Endothelial cell of umbilical vein (primary cell): ENCODE measurements around the gene PRXL2C.

Source experiments
- EZH2 ChIP-seq: IDR thresholded peaks from 2 replicates; pipeline ENCODE4 v1.6.1; 2012; ENCODE audit warnings: borderline replicate concordance, low read depth, mild to moderate bottlenecking, moderate library complexity, low read length, inconsistent platforms; ENCODE audit not compliant: severe bottlenecking
- GATA2 ChIP-seq: IDR thresholded peaks from 2 replicates; pipeline ENCODE4 v1.7.0; 2011; ENCODE audit warnings: low read depth, mild to moderate bottlenecking, moderate library complexity, mixed read lengths, low read length; ENCODE audit not compliant: insufficient read length, insufficient read depth
- POLR2A ChIP-seq: IDR thresholded peaks from 2 replicates; pipeline ENCODE4 v1.6.1; 2012; ENCODE audit warnings: low read depth, mild to moderate bottlenecking, control low read depth, low read length
- TF ChIP-seq, protein P1 (sequence below), 2 donors: IDR thresholded peaks; 1 replicate in 1 of 2; 2 replicates in 1 of 2; pipeline ENCODE4 v1.5.1; 2011; ENCODE audit warnings: low read length in 2 of 2, mild to moderate bottlenecking in 2 of 2, moderate library complexity in 2 of 2, control low read depth in 1 of 2, inconsistent platforms in 1 of 2, low read depth in 1 of 2; ENCODE audit not compliant: insufficient read depth in 1 of 2; ENCODE audit errors: extremely low read depth in 1 of 2
- TF ChIP-seq, protein P2 (sequence below): IDR thresholded peaks from 2 replicates; pipeline ENCODE4 v1.6.1; 2011; ENCODE audit not compliant: insufficient read depth, insufficient read length

DNA sequence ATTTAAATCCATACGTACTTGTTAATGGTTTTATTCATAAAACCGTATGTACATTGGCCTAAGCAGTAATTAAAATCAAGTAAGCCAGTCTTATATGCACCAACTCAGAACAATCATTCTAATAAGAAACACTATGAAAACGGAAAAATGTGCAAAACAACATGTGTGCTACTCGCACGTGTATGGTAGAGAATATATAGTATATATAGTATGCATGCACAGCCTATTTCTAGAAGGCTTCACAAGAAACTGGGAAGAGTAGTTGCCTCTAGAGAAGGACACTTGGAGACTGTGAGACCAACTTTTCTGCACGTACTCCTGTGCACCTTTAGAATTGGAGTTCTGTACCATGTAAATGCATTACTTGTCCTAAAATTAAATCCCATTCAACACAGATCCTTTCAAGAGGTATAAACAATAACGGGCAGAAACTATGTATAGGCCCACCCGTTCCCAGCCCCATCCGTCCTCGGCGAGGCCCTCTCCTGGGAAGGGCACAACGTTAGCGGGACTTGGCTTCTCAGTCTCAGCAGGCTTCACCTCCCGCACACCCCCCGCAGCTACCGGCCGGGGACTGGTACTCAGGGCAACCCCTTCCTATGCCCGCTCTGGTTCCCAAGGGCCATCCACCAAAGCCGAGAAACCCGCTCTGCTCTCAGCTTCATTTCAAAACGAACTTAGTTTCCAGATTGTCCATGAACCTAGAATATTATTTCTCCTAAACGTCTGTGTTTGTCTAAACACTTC lies 37.5 kb downstream of the PRXL2C start:
- TF ChIP-seq, protein P1, sequence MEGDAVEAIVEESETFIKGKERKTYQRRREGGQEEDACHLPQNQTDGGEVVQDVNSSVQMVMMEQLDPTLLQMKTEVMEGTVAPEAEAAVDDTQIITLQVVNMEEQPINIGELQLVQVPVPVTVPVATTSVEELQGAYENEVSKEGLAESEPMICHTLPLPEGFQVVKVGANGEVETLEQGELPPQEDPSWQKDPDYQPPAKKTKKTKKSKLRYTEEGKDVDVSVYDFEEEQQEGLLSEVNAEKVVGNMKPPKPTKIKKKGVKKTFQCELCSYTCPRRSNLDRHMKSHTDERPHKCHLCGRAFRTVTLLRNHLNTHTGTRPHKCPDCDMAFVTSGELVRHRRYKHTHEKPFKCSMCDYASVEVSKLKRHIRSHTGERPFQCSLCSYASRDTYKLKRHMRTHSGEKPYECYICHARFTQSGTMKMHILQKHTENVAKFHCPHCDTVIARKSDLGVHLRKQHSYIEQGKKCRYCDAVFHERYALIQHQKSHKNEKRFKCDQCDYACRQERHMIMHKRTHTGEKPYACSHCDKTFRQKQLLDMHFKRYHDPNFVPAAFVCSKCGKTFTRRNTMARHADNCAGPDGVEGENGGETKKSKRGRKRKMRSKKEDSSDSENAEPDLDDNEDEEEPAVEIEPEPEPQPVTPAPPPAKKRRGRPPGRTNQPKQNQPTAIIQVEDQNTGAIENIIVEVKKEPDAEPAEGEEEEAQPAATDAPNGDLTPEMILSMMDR (IDR thresholded peaks at IDR 0.05; ENCODE audit: extremely low read depth in 1 of 2, insufficient read depth in 1 of 2, low read depth in 1 of 2, low read length in 2 of 2): no peak
- no peak for TF ChIP-seq POLR2A
- TF ChIP-seq EZH2: no peak
- TF ChIP-seq GATA2: no peak
- TF ChIP-seq, protein P2, sequence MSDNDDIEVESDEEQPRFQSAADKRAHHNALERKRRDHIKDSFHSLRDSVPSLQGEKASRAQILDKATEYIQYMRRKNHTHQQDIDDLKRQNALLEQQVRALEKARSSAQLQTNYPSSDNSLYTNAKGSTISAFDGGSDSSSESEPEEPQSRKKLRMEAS: no peak
